ENCODE measurements around the gene PARP8. TPM values are rescaled to one million over a fixed set of nuclear protein-coding genes. Genes with fewer than 3 reads are reported as not detected.
"Not testable (repeated sequence)": the region's sequence is repeated elsewhere in the genome, so short reads cannot be mapped to it uniquely, and the experiment has no call there.

PARP8 gene
- total and polyA plus RNA-seq, 9 donors, result 5.7 to 12.5 (median 7.7) TPM

GRCh38 chr5:50675385-50675784, 8.9 kb downstream of the PARP8 start:
- H3K36me3 ChIP-seq (ENCODE audit: control insufficient read depth, insufficient read depth, low read length), result no peaks in the 10 kb centered on the region
- no peaks in the 10 kb centered on the region for H3K27me3 ChIP-seq (ENCODE audit: control insufficient read depth, insufficient read depth, low read length)
- H3K4me1 ChIP-seq (ENCODE audit: control insufficient read depth, insufficient read depth, low read length), result no peaks in the 10 kb centered on the region
- H3K4me3 ChIP-seq (ENCODE audit: low read length), result no peak overlapping the region
- no peak overlapping the region for H3K27ac ChIP-seq (ENCODE audit: low read length)
- DNase-seq, result no peak
- H3K9me3 ChIP-seq (replicated peaks; ENCODE audit: control insufficient read depth, low read depth, low read length), result no peaks in the 10 kb centered on the region
- 98% methylated on average over 15 of the region's 15 CpGs for WGBS (ENCODE audit: insufficient coverage)

DNA sequence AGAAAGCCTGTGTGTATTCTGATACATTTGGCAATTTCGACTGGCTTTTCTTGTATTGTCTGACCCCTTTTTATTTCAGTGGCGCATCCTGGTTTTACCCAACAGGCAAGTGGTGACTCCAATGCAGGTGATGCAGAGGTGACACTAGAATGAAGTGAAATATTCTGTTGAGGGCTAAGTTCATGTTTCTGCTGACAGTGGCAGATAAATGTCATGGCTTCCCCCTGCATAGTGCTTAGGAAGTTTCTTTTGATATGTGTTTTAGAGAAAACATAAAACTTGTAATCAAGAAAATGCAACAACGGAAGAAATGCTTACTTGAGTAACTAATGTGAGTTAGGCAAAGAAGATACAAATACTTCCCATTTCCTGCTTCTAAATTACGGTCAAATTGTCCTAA, 13.1 kb downstream of the PARP8 start:
- not testable (repeated sequence) for H3K27me3 ChIP-seq (ENCODE audit: control insufficient read depth, insufficient read depth, low read length); H3K27ac ChIP-seq (ENCODE audit: low read length); H3K4me3 ChIP-seq (ENCODE audit: low read length); DNase-seq; H3K4me1 ChIP-seq (ENCODE audit: control insufficient read depth, insufficient read depth, low read length); H3K36me3 ChIP-seq (ENCODE audit: control insufficient read depth, insufficient read depth, low read length); H3K9me3 ChIP-seq (replicated peaks; ENCODE audit: control insufficient read depth, low read depth, low read length)
- WGBS (ENCODE audit: insufficient coverage), result no CpG with 5 or more reads among the region's 4 CpGs

- Histone ChIP-seq H3K27ac (ENCODE audit: low read length) (no peak overlapping the region), H3K4me3 (ENCODE audit: low read length) (no peak overlapping the region), H3K4me1 (ENCODE audit: control insufficient read depth, insufficient read depth, low read length) (no peaks in the 10 kb centered on the region), H3K36me3 (ENCODE audit: control insufficient read depth, insufficient read depth, low read length) (no peaks in the 10 kb centered on the region), H3K9me3 (replicated peaks; ENCODE audit: control insufficient read depth, low read depth, low read length) (no peaks in the 10 kb centered on the region), H3K27me3 (ENCODE audit: control insufficient read depth, insufficient read depth, low read length) (no peaks in the 10 kb centered on the region)
- no peak for DNase-seq
- WGBS (ENCODE audit: insufficient coverage), result no CpG with 5 or more reads among the region's 3 CpGs
Observed at GRCh38 chr5:50684721-50685120, 18.3 kb downstream of the PARP8 start.

GRCh38 chr5:50687548-50687947, 21.1 kb downstream of the PARP8 start:
- WGBS (ENCODE audit: insufficient coverage), result no CpG with 5 or more reads among the region's 4 CpGs
- no peak overlapping the region for H3K27ac ChIP-seq (ENCODE audit: low read length)
- no peaks in the 10 kb centered on the region for H3K9me3 ChIP-seq (replicated peaks; ENCODE audit: control insufficient read depth, low read depth, low read length)
- H3K36me3 ChIP-seq (ENCODE audit: control insufficient read depth, insufficient read depth, low read length), result no peaks in the 10 kb centered on the region
- DNase-seq, result no peak
- no peaks in the 10 kb centered on the region for H3K4me1 ChIP-seq (ENCODE audit: control insufficient read depth, insufficient read depth, low read length)
- H3K27me3 ChIP-seq (ENCODE audit: control insufficient read depth, insufficient read depth, low read length), result no peaks in the 10 kb centered on the region
- no peak overlapping the region for H3K4me3 ChIP-seq (ENCODE audit: low read length)

DNA sequence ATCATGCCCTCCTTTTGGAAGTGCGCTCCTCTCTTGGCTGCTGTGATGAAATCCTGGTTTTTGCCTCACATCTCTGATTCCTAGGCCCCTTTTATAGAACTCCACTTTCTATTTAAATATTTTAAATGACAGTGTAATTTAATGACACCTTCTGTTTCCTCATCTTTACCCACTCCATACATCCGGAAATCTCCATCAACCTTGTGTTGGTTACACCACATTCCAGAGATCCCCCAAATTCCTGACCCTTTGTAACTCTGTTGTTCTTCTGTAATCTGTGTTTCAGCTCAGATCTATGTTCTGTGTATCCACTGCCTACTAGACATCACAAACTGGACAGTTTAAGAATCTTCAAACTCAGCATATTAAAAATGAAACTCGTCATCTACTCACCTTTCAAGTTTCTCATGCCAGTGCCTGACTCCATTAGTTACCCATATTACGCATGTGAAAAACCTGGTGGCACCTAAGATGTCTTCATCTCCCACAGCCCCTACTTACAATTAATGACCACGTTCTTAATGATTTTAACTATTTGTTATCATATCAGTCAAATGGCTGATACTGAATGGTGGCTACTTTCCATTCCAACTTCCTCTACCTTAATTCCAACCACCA, 25.1 kb downstream of the PARP8 start:
- no peaks in the 10 kb centered on the region for H3K9me3 ChIP-seq (replicated peaks; ENCODE audit: control insufficient read depth, low read depth, low read length)
- H3K27ac ChIP-seq (ENCODE audit: low read length), result no peak overlapping the region
- DNase-seq, result no peak
- H3K27me3 ChIP-seq (ENCODE audit: control insufficient read depth, insufficient read depth, low read length), result no peaks in the 10 kb centered on the region
- WGBS (ENCODE audit: insufficient coverage), result 69% methylated on average over 2 of the region's 5 CpGs
- no peaks in the 10 kb centered on the region for H3K36me3 ChIP-seq (ENCODE audit: control insufficient read depth, insufficient read depth, low read length)
- H3K4me1 ChIP-seq (ENCODE audit: control insufficient read depth, insufficient read depth, low read length), result no peaks in the 10 kb centered on the region
- H3K4me3 ChIP-seq (ENCODE audit: low read length), result no peak overlapping the region

GRCh38 chr5:50694027-50694590, 27.7 kb downstream of the PARP8 start:
- peak; percentile 60 for DNase-seq
- Histone ChIP-seq H3K27me3 (ENCODE audit: control insufficient read depth, insufficient read depth, low read length) (no peaks in the 10 kb centered on the region), H3K4me1 (ENCODE audit: control insufficient read depth, insufficient read depth, low read length) (no peaks in the 10 kb centered on the region), H3K9me3 (replicated peaks; ENCODE audit: control insufficient read depth, low read depth, low read length) (no peaks in the 10 kb centered on the region), H3K27ac (ENCODE audit: low read length) (no peak overlapping the region), H3K36me3 (ENCODE audit: control insufficient read depth, insufficient read depth, low read length) (no peaks in the 10 kb centered on the region), H3K4me3 (ENCODE audit: low read length) (no peak overlapping the region)

- not testable (repeated sequence) for H3K9me3 ChIP-seq (replicated peaks; ENCODE audit: control insufficient read depth, low read depth, low read length); DNase-seq; H3K4me1 ChIP-seq (ENCODE audit: control insufficient read depth, insufficient read depth, low read length); H3K27me3 ChIP-seq (ENCODE audit: control insufficient read depth, insufficient read depth, low read length); H3K36me3 ChIP-seq (ENCODE audit: control insufficient read depth, insufficient read depth, low read length); H3K27ac ChIP-seq (ENCODE audit: low read length); H3K4me3 ChIP-seq (ENCODE audit: low read length)
- WGBS (ENCODE audit: insufficient coverage), result no CpG with 5 or more reads among the region's 4 CpGs
Observed at GRCh38 chr5:50694626-50695025, 28.2 kb downstream of the PARP8 start.

GRCh38 chr5:50697739-50698138, 31.3 kb downstream of the PARP8 start:
- H3K9me3 ChIP-seq (replicated peaks; ENCODE audit: control insufficient read depth, low read depth, low read length), result no peaks in the 10 kb centered on the region
- WGBS (ENCODE audit: insufficient coverage), result no CpG with 5 or more reads among the region's 1 CpG
- no peak for DNase-seq
- no peak overlapping the region for H3K4me3 ChIP-seq (ENCODE audit: low read length)
- no peak overlapping the region for H3K27ac ChIP-seq (ENCODE audit: low read length)
- no peaks in the 10 kb centered on the region for H3K4me1 ChIP-seq (ENCODE audit: control insufficient read depth, insufficient read depth, low read length)
- H3K27me3 ChIP-seq (ENCODE audit: control insufficient read depth, insufficient read depth, low read length), result no peaks in the 10 kb centered on the region
- no peaks in the 10 kb centered on the region for H3K36me3 ChIP-seq (ENCODE audit: control insufficient read depth, insufficient read depth, low read length)

DNA sequence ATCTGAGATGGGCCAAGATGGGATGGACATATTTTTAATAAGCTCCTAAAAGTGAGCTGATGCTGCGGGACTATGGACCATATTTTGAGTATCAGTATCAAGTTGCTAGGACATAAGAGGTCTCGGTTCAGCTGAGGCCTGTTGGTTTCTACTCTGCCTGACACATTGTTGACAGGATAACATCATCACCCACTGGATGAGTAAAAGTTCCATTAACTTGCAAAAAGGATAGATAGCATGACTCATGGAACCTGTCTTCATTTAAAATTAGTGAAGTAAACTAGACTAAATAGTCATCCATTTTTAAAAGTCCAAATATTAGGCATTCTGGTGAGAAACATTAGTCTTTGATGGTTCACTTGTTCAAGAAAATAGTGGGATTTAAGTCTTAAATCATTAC, 33.3 kb downstream of the PARP8 start:
- DNase-seq, result no peak
- H3K4me1 ChIP-seq (ENCODE audit: control insufficient read depth, insufficient read depth, low read length), result no peaks in the 10 kb centered on the region
- H3K36me3 ChIP-seq (ENCODE audit: control insufficient read depth, insufficient read depth, low read length), result no peaks in the 10 kb centered on the region
- WGBS (ENCODE audit: insufficient coverage), result 100% methylated on average over 2 of the region's 2 CpGs
- no peaks in the 10 kb centered on the region for H3K9me3 ChIP-seq (replicated peaks; ENCODE audit: control insufficient read depth, low read depth, low read length)
- no peak overlapping the region for H3K27ac ChIP-seq (ENCODE audit: low read length)
- no peaks in the 10 kb centered on the region for H3K27me3 ChIP-seq (ENCODE audit: control insufficient read depth, insufficient read depth, low read length)
- no peak overlapping the region for H3K4me3 ChIP-seq (ENCODE audit: low read length)

GRCh38 chr5:50700706-50701105, 34.3 kb downstream of the PARP8 start:
- no CpG with 5 or more reads among the region's 4 CpGs for WGBS (ENCODE audit: insufficient coverage)
- Histone ChIP-seq H3K9me3 (replicated peaks; ENCODE audit: control insufficient read depth, low read depth, low read length) (no peaks in the 10 kb centered on the region), H3K4me1 (ENCODE audit: control insufficient read depth, insufficient read depth, low read length) (no peaks in the 10 kb centered on the region)

More at GRCh38 chr5:50700706-50701105, 34.3 kb downstream of the PARP8 start:
- H3K36me3 ChIP-seq (ENCODE audit: control insufficient read depth, insufficient read depth, low read length), result no peaks in the 10 kb centered on the region
- no peaks in the 10 kb centered on the region for H3K27me3 ChIP-seq (ENCODE audit: control insufficient read depth, insufficient read depth, low read length)
- no peak overlapping the region for H3K4me3 ChIP-seq (ENCODE audit: low read length)
- no peak for DNase-seq
- H3K27ac ChIP-seq (ENCODE audit: low read length), result no peak overlapping the region

All from muscle of leg (tissue), 11 donors.